Left ventricle myocardium inferior (tissue), 1 donor: ENCODE results near the gene HNF4A. TPM values are rescaled to one million over a fixed set of nuclear protein-coding genes. Genes with fewer than 3 reads are reported as not detected.

Experiments used
- DNase-seq: peaks from one replicate; pipeline ENCODE4 v3.0.0-alpha.2; 2020
- H3K27ac ChIP-seq: fragments of 200-600 bp; replicated peaks from 2 replicates; pipeline ENCODE4 v1.8.0; 2021
- H3K27me3 ChIP-seq: fragments of 200-600 bp; 2 replicates; pipeline ENCODE4 v1.8.0; 2021; ENCODE audit warnings: low read depth
- H3K36me3 ChIP-seq: fragments of 200-600 bp; 2 replicates; pipeline ENCODE4 v1.8.0; 2021
- H3K4me1 ChIP-seq: fragments of 200-600 bp; 2 replicates; pipeline ENCODE4 v1.8.0; 2021
- H3K4me3 ChIP-seq: fragments of 200-600 bp; 2 replicates; pipeline ENCODE4 v1.8.0; 2021; ENCODE audit warnings: mild to moderate bottlenecking, moderate library complexity
- H3K9me3 ChIP-seq: fragments of 200-600 bp; replicated peaks from 2 replicates; pipeline ENCODE4 v1.8.0; 2021
- intact Hi-C: fragments of 100-400 bp; cut with micrococcal nuclease; formaldehyde crosslinking; loops from one replicate; pipeline ENCODE4 v1.11.0; 2022
- total RNA-seq: library from RNA; stranded (reverse); fragmentation: NEBNext Ultra II Directional; extraction: Animal tissue kit (Norgen Biotek cat#: 25700); gene quantifications from one replicate; pipeline ENCODE4 v1.2.1, GENCODE V29; 2021
- TF ChIP-seq, protein P1 (sequence below): fragments of 200-600 bp; IDR thresholded peaks from 2 replicates; pipeline ENCODE4 v1.8.0; 2021; ENCODE audit warnings: antibody characterized with exemption, mild to moderate bottlenecking, borderline replicate concordance
- donor health status: DM: no; HTN: yes; CAD: no; lungs with severe emphysema.

Gene HNF4A
- total RNA-seq, 1 donor from 2014 or later, result not detected

DNA sequence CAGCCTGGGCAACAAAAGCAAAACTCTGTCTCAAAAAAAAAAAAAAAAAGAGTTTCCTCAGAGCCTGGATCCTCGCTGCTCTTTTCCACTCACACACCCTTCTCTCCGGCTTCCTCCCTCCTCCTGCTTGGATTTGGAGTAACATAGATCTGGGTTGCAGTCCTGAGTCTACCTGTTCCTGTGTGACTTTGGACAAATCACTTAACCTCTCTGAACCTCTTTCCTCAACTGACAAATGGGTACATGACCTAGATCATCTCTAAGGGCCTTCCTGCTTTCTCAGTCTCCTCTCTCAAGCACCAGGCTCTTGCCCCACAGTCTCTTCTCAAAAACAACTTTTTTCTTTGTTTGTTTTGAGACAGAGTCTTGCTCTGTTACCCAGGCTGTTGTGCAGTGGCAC, 24.3 kb upstream of the HNF4A start:
- intact Hi-C loops, result no loop called here
- no peak for DNase-seq
- Histone ChIP-seq H3K27ac (no peak overlapping the region), H3K9me3 (no peaks in the 10 kb centered on the region), H3K27me3 (peaks cover 36% of the 10 kb centered on the region), H3K4me1 (peaks cover 5% of the 10 kb centered on the region), H3K36me3 (no peaks in the 10 kb centered on the region), H3K4me3 (no peak overlapping the region)
- TF ChIP-seq, protein P1, sequence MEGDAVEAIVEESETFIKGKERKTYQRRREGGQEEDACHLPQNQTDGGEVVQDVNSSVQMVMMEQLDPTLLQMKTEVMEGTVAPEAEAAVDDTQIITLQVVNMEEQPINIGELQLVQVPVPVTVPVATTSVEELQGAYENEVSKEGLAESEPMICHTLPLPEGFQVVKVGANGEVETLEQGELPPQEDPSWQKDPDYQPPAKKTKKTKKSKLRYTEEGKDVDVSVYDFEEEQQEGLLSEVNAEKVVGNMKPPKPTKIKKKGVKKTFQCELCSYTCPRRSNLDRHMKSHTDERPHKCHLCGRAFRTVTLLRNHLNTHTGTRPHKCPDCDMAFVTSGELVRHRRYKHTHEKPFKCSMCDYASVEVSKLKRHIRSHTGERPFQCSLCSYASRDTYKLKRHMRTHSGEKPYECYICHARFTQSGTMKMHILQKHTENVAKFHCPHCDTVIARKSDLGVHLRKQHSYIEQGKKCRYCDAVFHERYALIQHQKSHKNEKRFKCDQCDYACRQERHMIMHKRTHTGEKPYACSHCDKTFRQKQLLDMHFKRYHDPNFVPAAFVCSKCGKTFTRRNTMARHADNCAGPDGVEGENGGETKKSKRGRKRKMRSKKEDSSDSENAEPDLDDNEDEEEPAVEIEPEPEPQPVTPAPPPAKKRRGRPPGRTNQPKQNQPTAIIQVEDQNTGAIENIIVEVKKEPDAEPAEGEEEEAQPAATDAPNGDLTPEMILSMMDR, result no peak

DNA sequence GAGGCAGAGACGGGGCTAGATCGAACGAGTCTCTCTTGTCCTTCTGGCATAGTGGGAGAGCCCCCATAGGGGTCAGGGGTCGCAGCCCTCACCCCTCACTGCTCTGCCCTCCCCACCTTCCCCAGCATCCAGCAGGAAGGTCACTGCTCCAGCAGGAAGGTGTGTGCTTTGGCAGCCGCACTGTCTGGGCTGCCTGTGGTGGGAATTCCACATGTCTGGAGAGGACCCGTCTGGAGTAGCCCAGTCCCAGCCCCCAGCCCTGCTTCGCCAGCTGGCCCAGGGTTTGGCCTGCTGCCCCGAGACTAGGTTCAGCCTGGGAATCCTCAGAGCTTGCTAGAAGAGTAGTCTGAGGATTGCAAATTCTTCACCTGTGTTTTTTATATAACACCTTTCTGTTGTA, 21.2 kb upstream of the HNF4A start:
- Histone ChIP-seq H3K4me3 (no peak overlapping the region), H3K9me3 (no peaks in the 10 kb centered on the region), H3K27me3 (peaks cover 47% of the 10 kb centered on the region), H3K27ac (no peak overlapping the region), H3K36me3 (no peaks in the 10 kb centered on the region), H3K4me1 (no peaks in the 10 kb centered on the region)
- TF ChIP-seq, protein P1, result no peak
- intact Hi-C loops, result no loop called here
- no peak for DNase-seq

DNA sequence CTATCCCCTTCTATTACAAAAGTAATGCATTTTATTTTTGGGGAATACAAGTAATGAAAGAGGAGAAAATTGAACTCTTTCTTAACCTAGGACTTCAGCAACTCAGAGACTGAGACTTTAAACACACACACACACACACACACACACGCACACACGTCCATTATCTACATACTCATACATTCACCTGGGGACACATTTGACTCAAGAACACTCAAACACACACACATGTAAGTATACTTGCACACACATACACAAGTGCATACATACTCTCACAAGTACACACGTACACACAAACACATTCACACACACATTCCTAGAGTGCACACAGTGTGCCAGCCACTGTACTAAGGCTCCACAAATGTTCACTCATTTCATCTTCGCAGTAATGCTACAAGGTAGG, 20.8 kb upstream of the HNF4A start:
- TF ChIP-seq, protein P1, result no peak
- intact Hi-C loops, result no loop called here
- Histone ChIP-seq H3K27ac (no peak overlapping the region), H3K9me3 (no peaks in the 10 kb centered on the region), H3K4me3 (no peak overlapping the region), H3K27me3 (peaks cover 47% of the 10 kb centered on the region), H3K4me1 (no peaks in the 10 kb centered on the region), H3K36me3 (no peaks in the 10 kb centered on the region)
- no peak for DNase-seq

DNA sequence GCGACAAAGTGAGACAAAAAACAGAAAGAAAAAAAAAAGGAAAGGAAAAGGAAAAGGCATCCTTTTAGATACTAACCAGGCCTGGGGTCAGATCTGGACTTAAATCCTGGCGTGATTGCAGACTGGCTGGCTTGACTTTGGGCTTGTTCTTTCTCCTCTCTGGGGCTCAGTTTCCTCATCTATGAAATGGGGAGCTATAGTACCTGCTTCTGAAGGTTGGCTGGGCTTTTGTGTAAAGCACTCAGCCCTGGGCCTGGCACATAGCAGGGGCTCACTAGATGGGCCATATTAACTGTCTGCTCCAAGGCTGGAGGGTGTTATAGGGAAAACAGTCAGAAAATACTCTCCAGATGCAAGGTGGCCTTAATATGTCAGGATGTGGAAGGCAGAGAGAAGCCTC, 19.8 kb upstream of the HNF4A start:
- TF ChIP-seq, protein P1, result no peak
- H3K27ac ChIP-seq, result no peak overlapping the region
- no peak overlapping the region for H3K4me3 ChIP-seq
- H3K27me3 ChIP-seq, result peaks cover 47% of the 10 kb centered on the region
- H3K4me1 ChIP-seq, result no peaks in the 10 kb centered on the region
- intact Hi-C loops, result no loop called here
- no peaks in the 10 kb centered on the region for H3K9me3 ChIP-seq
- no peaks in the 10 kb centered on the region for H3K36me3 ChIP-seq
- DNase-seq, result no peak

DNA sequence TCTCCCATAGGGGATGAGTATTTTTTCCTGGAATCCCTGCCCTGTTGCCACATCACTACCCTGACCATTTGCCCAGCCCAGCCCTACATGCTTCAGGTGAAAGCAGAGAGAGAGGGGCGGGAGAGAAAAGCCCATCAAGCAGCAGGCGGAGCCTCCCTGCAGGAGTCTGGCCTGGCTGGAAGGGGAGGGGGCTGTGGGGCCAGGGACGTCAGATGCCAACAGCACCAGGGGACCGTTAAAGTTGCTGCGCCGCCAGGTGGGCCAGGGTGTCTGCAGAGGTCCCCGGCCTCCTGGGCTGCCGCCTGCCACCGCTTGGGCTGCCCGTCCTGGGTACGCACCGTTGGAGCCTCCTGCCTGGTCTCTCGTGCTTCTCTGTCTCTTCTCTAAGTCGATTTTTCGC, 19.4 kb upstream of the HNF4A start:
- TF ChIP-seq, protein P1, result no peak
- intact Hi-C loops, result no loop called here
- H3K27ac ChIP-seq, result no peak overlapping the region
- no peaks in the 10 kb centered on the region for H3K9me3 ChIP-seq
- H3K27me3 ChIP-seq, result peaks cover 43% of the 10 kb centered on the region
- no peak overlapping the region for H3K4me3 ChIP-seq
- H3K36me3 ChIP-seq, result no peaks in the 10 kb centered on the region
- H3K4me1 ChIP-seq, result no peaks in the 10 kb centered on the region
- DNase-seq, result no peak
